Measurements from ENCODE around the gene UBE2J2.

The UBE2J2 gene

DNA sequence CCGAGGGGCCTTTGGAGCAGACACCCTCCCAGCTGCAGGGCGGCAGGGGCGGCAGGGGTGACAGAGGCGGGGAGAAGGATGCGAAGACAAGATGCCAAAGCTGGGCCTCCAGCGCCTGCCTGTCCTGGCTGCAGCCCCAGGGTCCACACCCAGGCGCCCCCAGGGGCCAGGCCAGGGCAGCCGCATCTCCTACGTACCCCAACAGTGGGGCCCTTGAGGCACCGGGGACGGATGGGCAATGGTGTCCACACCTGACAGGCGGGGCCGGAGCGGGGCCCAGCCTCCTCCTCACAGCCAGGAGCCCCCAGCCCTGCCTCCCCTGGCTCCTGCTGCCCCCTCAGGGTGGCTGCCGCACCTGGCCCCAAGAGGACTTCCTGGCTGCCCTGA, 34.4 kb downstream of the UBE2J2 start:
- peaks cover 5% of the 10 kb centered on the region for H3K36me3 ChIP-seq (replicated peaks; ENCODE audit: low read depth, low read length)
- 0 out of 2 replicates have a peak, but pooled peaks cover 3% of the 10 kb centered on the region for H3K27me3 ChIP-seq (ENCODE audit: low read depth, low read length)
- no peak overlapping the region for H3K9ac ChIP-seq (ENCODE audit: low read length)
- H4K20me1 ChIP-seq (ENCODE audit: insufficient read depth, low read length) = 0 out of 2 replicates have a peak, but pooled peaks cover 3% of the 10 kb centered on the region
- no peak overlapping the region for H3K4me2 ChIP-seq (ENCODE audit: low read length)
- no peak overlapping the region for H3K27ac ChIP-seq (ENCODE audit: low read length)
- TF ChIP-seq, protein P1, sequence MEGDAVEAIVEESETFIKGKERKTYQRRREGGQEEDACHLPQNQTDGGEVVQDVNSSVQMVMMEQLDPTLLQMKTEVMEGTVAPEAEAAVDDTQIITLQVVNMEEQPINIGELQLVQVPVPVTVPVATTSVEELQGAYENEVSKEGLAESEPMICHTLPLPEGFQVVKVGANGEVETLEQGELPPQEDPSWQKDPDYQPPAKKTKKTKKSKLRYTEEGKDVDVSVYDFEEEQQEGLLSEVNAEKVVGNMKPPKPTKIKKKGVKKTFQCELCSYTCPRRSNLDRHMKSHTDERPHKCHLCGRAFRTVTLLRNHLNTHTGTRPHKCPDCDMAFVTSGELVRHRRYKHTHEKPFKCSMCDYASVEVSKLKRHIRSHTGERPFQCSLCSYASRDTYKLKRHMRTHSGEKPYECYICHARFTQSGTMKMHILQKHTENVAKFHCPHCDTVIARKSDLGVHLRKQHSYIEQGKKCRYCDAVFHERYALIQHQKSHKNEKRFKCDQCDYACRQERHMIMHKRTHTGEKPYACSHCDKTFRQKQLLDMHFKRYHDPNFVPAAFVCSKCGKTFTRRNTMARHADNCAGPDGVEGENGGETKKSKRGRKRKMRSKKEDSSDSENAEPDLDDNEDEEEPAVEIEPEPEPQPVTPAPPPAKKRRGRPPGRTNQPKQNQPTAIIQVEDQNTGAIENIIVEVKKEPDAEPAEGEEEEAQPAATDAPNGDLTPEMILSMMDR (IDR thresholded peaks at IDR 0.05; ENCODE audit: low read depth, low read length) = no peak
- TF ChIP-seq EZH2phosphoT487 (IDR thresholded peaks at IDR 0.05; ENCODE audit: low read depth) = no peak
- no peaks in the 10 kb centered on the region for H3K4me1 ChIP-seq (ENCODE audit: low read length)
- no peak overlapping the region for H2AFZ ChIP-seq (ENCODE audit: low read depth, low read length)
- no peaks in the 10 kb centered on the region for H3K9me3 ChIP-seq (ENCODE audit: insufficient read depth, low read length)
- H3K4me3 ChIP-seq (ENCODE audit: low read length) = no peak overlapping the region
- peaks cover 3% of the 10 kb centered on the region for H3K79me2 ChIP-seq (ENCODE audit: low read length)

DNA sequence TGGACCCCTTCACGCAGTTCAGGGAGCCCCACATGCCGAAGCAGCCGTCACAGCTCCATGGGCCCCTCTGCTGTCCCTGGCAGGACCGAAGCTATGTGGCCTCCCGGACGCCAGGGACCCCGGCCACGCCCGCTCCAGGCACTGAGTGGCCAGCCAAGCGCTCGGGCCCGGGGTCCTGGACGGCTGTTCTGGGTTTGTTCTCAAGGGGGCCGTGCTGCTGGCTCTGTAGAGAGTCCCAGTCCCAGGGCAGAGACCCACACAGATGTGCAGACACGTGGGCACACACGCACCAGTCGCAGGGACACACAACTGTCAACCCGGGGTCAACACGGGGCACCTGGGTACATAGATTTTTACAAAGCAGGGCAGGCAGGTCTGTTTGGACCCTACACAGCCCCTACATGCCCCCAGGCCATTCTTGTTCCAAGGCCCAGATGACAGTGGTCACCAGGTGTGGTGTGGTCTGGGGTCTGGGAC, 34.9 kb downstream of the UBE2J2 start:
- Histone ChIP-seq H3K4me2 (ENCODE audit: low read length) (no peak overlapping the region), H3K27ac (ENCODE audit: low read length) (no peak overlapping the region), H3K4me3 (ENCODE audit: low read length) (no peak overlapping the region), H3K36me3 (replicated peaks; ENCODE audit: low read depth, low read length) (peaks cover 10% of the 10 kb centered on the region), H3K9me3 (ENCODE audit: insufficient read depth, low read length) (no peaks in the 10 kb centered on the region), H3K27me3 (ENCODE audit: low read depth, low read length) (0 out of 2 replicates have a peak, but pooled peaks cover 3% of the 10 kb centered on the region), H3K79me2 (ENCODE audit: low read length) (peaks cover 8% of the 10 kb centered on the region), H3K9ac (ENCODE audit: low read length) (no peak overlapping the region), H3K4me1 (ENCODE audit: low read length) (no peaks in the 10 kb centered on the region), H4K20me1 (ENCODE audit: insufficient read depth, low read length) (peaks cover 6% of the 10 kb centered on the region; the same call in 1 of the 2 replicates), H2AFZ (ENCODE audit: low read depth, low read length) (no peak overlapping the region)
- TF ChIP-seq EZH2phosphoT487 (IDR thresholded peaks at IDR 0.05; ENCODE audit: low read depth) = no peak

DNA sequence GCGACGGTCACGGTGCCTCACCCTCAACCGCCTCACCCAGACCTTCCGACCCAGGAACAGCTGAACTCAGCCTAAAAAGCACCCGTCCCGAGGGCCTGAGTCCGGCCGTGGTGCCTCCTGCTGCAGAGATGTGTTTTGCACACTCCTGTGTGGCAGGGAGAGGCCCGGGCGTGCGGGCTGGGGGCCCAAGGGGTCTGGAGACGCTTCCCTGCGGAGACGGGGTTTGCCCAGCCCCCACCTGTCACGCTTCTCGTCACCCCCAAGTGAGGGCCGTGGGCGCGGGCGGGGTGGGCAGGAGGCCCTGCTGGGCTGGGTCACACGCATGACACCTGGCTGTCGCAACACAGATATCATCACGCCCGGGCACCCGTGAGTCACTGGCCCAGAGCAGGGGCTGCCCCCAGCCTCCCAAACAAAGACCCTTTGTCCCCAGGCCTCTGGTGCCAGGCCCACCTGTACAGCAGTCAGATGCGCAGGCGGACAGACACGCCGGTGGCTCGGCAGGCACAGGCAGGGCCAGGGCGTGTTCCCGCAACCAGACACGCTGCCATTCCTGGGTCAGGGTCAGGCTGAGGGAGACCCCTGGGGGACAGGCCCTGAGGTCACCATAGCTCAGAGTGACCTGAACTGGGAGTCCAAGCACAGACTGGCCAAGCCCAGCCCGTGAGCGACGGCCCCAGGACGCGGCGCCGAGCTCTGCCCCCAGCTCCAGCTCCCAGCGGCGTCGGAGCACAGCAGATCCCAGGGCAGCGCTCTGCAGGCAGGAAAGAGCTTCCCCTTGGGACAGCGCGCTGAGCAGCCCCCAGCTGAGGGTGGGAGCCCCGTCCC, 35.6 kb downstream of the UBE2J2 start:
- peaks cover 17% of the 10 kb centered on the region for H3K36me3 ChIP-seq (replicated peaks; ENCODE audit: low read depth, low read length)
- H3K9me3 ChIP-seq (ENCODE audit: insufficient read depth, low read length) = no peaks in the 10 kb centered on the region
- H3K4me3 ChIP-seq (ENCODE audit: low read length) = no peak overlapping the region
- no peak overlapping the region for H3K4me2 ChIP-seq (ENCODE audit: low read length)
- no peak overlapping the region for H2AFZ ChIP-seq (ENCODE audit: low read depth, low read length)
- 0 out of 2 replicates have a peak, but pooled peaks cover 3% of the 10 kb centered on the region for H3K27me3 ChIP-seq (ENCODE audit: low read depth, low read length)
- H3K9ac ChIP-seq (ENCODE audit: low read length) = no peak overlapping the region
- H3K4me1 ChIP-seq (ENCODE audit: low read length) = peaks cover 4% of the 10 kb centered on the region
- no peak overlapping the region for H3K27ac ChIP-seq (ENCODE audit: low read length)
- no peak for TF ChIP-seq EZH2phosphoT487 (IDR thresholded peaks at IDR 0.05; ENCODE audit: low read depth)
- TF ChIP-seq, protein P1 (IDR thresholded peaks at IDR 0.05; ENCODE audit: low read depth, low read length) = no peak
- peaks cover 8% of the 10 kb centered on the region; the same call in 1 of the 2 replicates for H4K20me1 ChIP-seq (ENCODE audit: insufficient read depth, low read length)
- H3K79me2 ChIP-seq (ENCODE audit: low read length) = peaks cover 14% of the 10 kb centered on the region

DNA sequence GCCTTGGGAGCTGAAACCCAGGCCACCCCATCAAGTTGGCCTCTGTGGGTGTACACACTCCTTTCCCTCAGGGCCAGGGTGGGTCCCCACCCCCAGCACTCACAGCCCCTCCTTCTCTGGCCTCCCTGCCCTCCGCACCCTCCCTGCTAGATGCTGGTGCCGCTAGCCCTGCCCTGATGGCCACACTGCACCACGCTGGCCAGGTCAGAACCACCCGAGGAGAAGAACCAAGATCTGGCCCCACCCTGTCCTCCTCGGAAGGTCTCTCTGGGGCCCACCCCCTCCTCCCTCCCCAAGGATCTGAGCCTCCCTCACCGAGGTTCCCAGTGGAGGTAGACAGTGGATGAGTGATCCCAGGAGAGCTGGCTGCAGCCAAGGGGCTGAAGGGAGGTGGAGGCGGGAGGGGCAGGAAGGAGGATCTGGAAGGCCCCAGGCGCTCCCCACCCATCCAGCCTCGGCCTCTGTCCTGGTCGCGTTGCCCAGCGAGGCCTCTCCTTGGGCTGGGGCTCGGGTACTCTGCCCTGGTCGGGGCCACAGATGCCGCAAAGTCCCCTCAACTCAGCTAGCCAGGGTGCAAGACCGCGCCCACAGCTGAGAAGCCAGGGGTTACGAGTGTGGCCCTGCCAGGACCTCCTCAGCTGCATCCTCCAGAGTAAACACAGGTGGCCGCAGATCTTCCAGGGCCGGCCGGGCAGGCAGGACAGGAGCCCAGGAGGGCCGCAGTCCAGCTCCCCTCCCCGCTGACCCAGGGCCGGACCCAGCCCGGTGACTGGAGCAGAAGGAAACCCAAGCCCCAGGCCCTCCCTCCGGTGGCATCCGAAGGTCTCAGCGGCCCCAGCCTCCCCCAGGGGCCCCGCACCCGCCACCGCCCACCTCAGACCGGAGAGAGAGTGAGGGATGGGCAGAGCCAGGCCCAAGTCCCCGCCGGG, 36.4 kb downstream of the UBE2J2 start:
- Histone ChIP-seq H3K79me2 (ENCODE audit: low read length) (peaks cover 22% of the 10 kb centered on the region), H3K9me3 (ENCODE audit: insufficient read depth, low read length) (no peaks in the 10 kb centered on the region), H3K27ac (ENCODE audit: low read length) (no peak overlapping the region), H4K20me1 (ENCODE audit: insufficient read depth, low read length) (peaks cover 8% of the 10 kb centered on the region; the same call in 1 of the 2 replicates), H3K9ac (ENCODE audit: low read length) (no peak overlapping the region), H3K4me1 (ENCODE audit: low read length) (peaks cover 8% of the 10 kb centered on the region), H3K27me3 (ENCODE audit: low read depth, low read length) (0 out of 2 replicates have a peak, but pooled peaks cover 3% of the 10 kb centered on the region), H3K4me2 (ENCODE audit: low read length) (no peak overlapping the region), H2AFZ (ENCODE audit: low read depth, low read length) (no peak overlapping the region), H3K36me3 (replicated peaks; ENCODE audit: low read depth, low read length) (peaks cover 20% of the 10 kb centered on the region), H3K4me3 (ENCODE audit: low read length) (no peak overlapping the region)
- TF ChIP-seq, protein P1 (IDR thresholded peaks at IDR 0.05; ENCODE audit: low read depth, low read length) = no peak
- no peak for TF ChIP-seq EZH2phosphoT487 (IDR thresholded peaks at IDR 0.05; ENCODE audit: low read depth)

Data from OCI-LY3 (cell line).